ENCODE measurements around the gene OR51B2.

OR51B2 gene

DNA sequence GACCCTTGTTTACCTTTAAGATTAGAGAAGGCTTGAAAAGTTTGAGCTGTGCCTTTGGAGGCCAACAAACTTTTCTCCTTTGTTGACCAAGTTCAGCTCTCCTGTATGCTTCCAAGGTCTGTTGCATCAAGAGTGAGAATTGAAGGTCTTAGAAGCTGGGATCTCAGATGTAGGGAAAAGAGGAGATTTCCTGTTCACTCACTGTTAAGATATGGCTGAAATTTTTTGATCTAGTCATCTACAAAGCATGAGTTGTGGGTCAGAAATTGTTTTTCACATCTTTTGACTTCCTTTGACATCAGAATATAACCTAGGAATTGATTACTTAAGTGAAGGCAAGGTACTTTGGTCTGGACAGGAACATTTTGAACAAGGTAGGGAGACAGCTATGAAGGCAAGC lies 34.4 kb downstream of the OR51B2 start:
- H3K27ac ChIP-seq = no peak overlapping the region
- ChIA-PET CTCF (interaction anchor here (0.6 to 0.8 kb wide), 2 partner anchors 8 to 662 kb away, joined by 3 read pairs; no protein-coding TSS in a partner anchor), POLR2A (ENCODE audit: low non-redundant PET) (no interaction called here)
- DNase-seq (ENCODE audit: low spot score) = no peak
- TF ChIP-seq, protein P1, sequence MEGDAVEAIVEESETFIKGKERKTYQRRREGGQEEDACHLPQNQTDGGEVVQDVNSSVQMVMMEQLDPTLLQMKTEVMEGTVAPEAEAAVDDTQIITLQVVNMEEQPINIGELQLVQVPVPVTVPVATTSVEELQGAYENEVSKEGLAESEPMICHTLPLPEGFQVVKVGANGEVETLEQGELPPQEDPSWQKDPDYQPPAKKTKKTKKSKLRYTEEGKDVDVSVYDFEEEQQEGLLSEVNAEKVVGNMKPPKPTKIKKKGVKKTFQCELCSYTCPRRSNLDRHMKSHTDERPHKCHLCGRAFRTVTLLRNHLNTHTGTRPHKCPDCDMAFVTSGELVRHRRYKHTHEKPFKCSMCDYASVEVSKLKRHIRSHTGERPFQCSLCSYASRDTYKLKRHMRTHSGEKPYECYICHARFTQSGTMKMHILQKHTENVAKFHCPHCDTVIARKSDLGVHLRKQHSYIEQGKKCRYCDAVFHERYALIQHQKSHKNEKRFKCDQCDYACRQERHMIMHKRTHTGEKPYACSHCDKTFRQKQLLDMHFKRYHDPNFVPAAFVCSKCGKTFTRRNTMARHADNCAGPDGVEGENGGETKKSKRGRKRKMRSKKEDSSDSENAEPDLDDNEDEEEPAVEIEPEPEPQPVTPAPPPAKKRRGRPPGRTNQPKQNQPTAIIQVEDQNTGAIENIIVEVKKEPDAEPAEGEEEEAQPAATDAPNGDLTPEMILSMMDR (conservative IDR thresholded peaks at IDR 0.05; ENCODE audit: low read depth) = no peak

DNA sequence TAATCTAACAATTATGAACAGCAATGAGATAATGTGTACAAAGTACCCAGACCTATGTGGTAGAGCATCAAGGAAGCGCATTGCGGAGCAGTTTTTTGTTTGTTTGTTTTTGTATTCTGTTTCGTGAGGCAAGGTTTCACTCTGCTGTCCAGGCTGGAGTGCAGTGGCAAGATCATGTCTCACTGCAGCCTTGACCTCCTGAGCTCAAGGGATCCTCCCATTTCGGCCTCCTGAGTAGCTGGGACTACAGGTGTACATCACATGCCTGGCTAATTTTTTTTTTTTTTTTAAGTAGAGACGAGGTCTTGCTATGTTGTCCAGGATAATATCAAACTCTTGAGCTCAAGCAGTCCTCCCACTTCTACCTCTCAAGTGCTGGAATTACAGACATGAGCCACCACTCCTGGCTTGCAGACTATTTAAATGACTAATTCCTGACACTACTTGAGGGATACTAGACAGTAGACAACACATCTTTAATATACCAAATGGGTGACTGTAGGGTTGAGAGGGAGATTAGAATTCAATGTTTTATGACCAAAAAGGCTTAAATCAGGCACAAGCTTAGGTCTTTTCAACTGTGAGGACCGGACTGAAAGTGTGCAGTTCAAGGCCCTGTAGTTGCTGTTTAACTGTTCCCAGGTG lies 35.1 kb downstream of the OR51B2 start:
- no peak overlapping the region for H3K27ac ChIP-seq
- TF ChIP-seq, protein P1 (conservative IDR thresholded peaks at IDR 0.05; ENCODE audit: low read depth) = no peak
- ChIA-PET CTCF (interaction anchor here (0.6 to 0.8 kb wide), 2 partner anchors 8 to 661 kb away, joined by 3 read pairs; no protein-coding TSS in a partner anchor), POLR2A (ENCODE audit: low non-redundant PET) (no interaction called here)
- no peak for DNase-seq (ENCODE audit: low spot score)

DNA sequence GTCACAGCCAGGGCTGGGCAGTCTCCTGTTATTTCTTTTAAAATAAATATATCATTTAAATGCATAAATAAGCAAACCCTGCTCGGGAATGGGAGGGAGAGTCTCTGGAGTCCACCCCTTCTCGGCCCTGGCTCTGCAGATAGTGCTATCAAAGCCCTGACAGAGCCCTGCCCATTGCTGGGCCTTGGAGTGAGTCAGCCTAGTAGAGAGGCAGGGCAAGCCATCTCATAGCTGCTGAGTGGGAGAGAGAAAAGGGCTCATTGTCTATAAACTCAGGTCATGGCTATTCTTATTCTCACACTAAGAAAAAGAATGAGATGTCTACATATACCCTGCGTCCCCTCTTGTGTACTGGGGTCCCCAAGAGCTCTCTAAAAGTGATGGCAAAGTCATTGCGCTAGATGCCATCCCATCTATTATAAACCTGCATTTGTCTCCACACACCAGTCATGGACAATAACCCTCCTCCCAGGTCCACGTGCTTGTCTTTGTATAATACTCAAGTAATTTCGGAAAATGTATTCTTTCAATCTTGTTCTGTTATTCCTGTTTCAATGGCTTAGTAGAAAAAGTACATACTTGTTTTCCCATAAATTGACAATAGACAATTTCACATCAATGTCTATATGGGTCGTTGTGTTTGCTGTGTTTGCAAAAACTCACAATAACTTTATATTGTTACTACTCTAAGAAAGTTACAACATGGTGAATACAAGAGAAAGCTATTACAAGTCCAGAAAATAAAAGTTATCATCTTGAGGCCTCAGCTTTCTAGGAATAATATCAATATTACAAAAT lies 35.8 kb downstream of the OR51B2 start:
- ChIA-PET CTCF (no interaction called here), POLR2A (ENCODE audit: low non-redundant PET) (no interaction called here)
- no peak overlapping the region for H3K27ac ChIP-seq
- TF ChIP-seq, protein P1 (conservative IDR thresholded peaks at IDR 0.05; ENCODE audit: low read depth) = no peak
- DNase-seq (ENCODE audit: low spot score) = no peak

DNA sequence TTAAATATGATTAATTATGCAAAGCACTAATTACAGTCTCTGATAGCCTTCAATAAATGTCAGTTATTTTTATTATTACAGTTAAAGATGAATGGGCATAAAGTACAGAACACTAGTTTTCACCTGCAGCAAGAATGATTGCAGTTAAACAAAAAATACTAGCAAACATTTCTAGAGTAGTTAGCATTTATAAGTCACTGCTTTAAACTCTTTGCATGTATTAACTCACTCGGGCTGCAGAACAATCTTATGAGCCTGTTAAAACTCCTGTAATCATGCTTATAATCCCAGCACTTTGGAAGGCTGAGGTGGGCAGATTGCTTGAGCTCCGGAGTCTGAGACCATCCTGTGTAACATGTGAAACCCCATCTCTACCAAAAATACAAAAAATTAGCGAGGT lies 37.2 kb downstream of the OR51B2 start:
- CTCF ChIA-PET = interaction anchor here (0.6 kb wide), 1 partner anchor 1114 kb away, joined by 3 read pairs; no protein-coding TSS in a partner anchor
- POLR2A ChIA-PET (ENCODE audit: low non-redundant PET) = no interaction called here
- TF ChIP-seq, protein P1 (conservative IDR thresholded peaks at IDR 0.05; ENCODE audit: low read depth) = no peak
- DNase-seq (ENCODE audit: low spot score) = no peak
- H3K27ac ChIP-seq = no peak overlapping the region

DNA sequence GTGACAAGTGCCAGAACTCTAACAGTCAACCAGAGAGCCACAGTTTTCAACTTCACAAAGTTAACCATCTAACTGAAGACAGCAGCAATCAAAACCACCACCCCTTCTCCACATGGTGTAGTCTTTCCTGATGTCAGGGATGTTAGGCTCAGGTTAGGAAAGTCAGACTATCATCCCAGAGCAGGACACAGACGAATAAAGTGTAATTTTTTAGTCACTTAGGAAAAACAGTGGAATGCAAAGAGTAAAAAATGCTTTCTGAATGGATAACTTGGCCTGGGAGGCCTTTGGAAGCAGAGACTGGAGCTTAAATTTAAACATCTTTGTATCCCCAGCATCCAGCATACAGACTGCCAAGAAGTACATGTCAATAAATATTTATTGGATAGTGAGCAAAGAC lies 37.7 kb downstream of the OR51B2 start:
- CTCF ChIA-PET = no interaction called here
- no peak overlapping the region for H3K27ac ChIP-seq
- POLR2A ChIA-PET (ENCODE audit: low non-redundant PET) = no interaction called here
- no peak for DNase-seq (ENCODE audit: low spot score)
- TF ChIP-seq, protein P1 (conservative IDR thresholded peaks at IDR 0.05; ENCODE audit: low read depth) = no peak

DNA sequence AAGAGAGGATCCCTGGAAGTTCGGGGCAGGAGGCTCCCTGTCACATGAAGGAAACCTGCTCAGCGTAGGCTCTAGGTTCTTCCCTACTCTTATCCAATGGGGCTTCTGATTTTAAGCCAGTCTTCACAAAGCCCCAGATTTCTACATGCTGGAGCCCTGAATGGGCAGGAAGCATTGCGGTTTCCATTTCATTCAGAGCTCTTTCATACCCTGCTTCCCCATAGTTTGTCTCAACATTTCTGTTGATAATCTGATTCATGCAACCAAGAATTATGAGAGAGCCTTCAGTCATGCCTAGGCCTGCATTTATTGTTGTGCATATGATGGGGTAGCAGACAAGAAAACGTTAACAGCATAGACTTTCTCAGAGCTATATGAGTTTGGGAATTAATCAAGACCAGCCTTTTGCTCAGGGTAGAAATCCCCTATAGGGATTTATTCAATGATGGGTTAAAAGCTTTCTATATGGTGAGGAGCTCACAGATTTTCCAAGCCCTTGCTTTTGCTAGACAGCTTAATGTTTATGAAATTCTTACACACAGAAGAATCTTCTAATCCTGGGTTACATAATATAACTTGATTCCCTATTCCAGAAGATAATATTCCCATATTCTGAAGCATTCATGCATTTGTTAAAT lies 38.3 kb downstream of the OR51B2 start:
- peak; percentile 42 for DNase-seq (ENCODE audit: low spot score)
- TF ChIP-seq, protein P1 (conservative IDR thresholded peaks at IDR 0.05; ENCODE audit: low read depth) = no peak
- H3K27ac ChIP-seq = peak overlapping the region; percentile 65; the same call in 1 of the 2 replicates
- CTCF ChIA-PET = no interaction called here
- POLR2A ChIA-PET (ENCODE audit: low non-redundant PET) = no interaction called here
